ENCODE measurements around the gene MZT1.

DNA sequence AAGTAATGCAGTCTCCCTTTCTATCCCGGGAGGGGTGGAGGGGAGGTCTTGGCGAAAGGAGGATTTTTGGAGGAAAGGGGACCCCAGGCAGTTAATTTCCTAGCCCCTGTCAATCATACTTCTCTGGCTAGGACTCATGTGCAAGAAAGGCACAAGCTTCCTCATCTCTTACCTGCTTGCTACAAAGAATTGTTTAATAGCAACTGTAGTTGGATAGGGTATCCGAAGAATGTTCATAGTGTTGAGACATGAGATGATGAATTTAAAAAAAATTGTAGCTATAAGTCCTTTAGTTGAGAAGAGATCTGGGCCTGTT lies 819 bp upstream of the MZT1 start:
- no peak for TF ChIP-seq POLR2A (IDR thresholded peaks at IDR 0.05)
- TF ChIP-seq, protein P1, sequence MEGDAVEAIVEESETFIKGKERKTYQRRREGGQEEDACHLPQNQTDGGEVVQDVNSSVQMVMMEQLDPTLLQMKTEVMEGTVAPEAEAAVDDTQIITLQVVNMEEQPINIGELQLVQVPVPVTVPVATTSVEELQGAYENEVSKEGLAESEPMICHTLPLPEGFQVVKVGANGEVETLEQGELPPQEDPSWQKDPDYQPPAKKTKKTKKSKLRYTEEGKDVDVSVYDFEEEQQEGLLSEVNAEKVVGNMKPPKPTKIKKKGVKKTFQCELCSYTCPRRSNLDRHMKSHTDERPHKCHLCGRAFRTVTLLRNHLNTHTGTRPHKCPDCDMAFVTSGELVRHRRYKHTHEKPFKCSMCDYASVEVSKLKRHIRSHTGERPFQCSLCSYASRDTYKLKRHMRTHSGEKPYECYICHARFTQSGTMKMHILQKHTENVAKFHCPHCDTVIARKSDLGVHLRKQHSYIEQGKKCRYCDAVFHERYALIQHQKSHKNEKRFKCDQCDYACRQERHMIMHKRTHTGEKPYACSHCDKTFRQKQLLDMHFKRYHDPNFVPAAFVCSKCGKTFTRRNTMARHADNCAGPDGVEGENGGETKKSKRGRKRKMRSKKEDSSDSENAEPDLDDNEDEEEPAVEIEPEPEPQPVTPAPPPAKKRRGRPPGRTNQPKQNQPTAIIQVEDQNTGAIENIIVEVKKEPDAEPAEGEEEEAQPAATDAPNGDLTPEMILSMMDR (IDR thresholded peaks at IDR 0.05), result no peak

All from transverse colon (tissue), 3 donors.